ENCODE measurements around the gene DEF6. TPM values are rescaled to one million over a fixed set of nuclear protein-coding genes. Genes with fewer than 3 reads are reported as not detected.
A peak's percentile ranks its signal among the peaks of the same experiment; 100 is the strongest.

Gene DEF6
- total RNA-seq, 1 donor from 2014 or later = 2.2 TPM

GRCh38 chr6:35368038-35368887 lies 70.6 kb downstream of the DEF6 start:
- H3K27ac ChIP-seq (ENCODE audit: low read depth, low read length) = peak overlapping the region; percentile 61
- H3K27me3 Mint-ChIP-seq (ENCODE audit: low read depth, unreplicated experiment) = no peaks in the 10 kb centered on the region
- H2AFZ ChIP-seq (ENCODE audit: low read depth, low read length) = no peak overlapping the region
- DNase-seq (ENCODE audit: low read depth) (peak; percentile 85), FAIRE-seq (peak; percentile 5)
- peaks cover 41% of the 10 kb centered on the region for H3K4me1 ChIP-seq (ENCODE audit: insufficient read depth, low read length)
- no peaks in the 10 kb centered on the region for H3K27me3 ChIP-seq (ENCODE audit: insufficient read depth, low read length)
- peaks cover 64% of the 10 kb centered on the region for H3K79me2 ChIP-seq (ENCODE audit: insufficient read depth, low read length)
- no peaks in the 10 kb centered on the region for H3K9me3 ChIP-seq (ENCODE audit: insufficient read depth, low read depth, low read length)
- peaks cover 36% of the 10 kb centered on the region for H3K4me1 Mint-ChIP-seq (ENCODE audit: low read depth, unreplicated experiment)
- peak overlapping the region; percentile 12 for H3K4me2 ChIP-seq (ENCODE audit: low read length)
- peaks cover 3% of the 10 kb centered on the region for H3K36me3 ChIP-seq (ENCODE audit: insufficient read depth, low read length)
- no peak overlapping the region for H3K4me3 ChIP-seq (ENCODE audit: insufficient read depth, low read depth, low read length)
- no peak for TF ChIP-seq EZH2 (IDR thresholded peaks at IDR 0.05; ENCODE audit: insufficient read depth, low read length)
- TF ChIP-seq, protein P1, sequence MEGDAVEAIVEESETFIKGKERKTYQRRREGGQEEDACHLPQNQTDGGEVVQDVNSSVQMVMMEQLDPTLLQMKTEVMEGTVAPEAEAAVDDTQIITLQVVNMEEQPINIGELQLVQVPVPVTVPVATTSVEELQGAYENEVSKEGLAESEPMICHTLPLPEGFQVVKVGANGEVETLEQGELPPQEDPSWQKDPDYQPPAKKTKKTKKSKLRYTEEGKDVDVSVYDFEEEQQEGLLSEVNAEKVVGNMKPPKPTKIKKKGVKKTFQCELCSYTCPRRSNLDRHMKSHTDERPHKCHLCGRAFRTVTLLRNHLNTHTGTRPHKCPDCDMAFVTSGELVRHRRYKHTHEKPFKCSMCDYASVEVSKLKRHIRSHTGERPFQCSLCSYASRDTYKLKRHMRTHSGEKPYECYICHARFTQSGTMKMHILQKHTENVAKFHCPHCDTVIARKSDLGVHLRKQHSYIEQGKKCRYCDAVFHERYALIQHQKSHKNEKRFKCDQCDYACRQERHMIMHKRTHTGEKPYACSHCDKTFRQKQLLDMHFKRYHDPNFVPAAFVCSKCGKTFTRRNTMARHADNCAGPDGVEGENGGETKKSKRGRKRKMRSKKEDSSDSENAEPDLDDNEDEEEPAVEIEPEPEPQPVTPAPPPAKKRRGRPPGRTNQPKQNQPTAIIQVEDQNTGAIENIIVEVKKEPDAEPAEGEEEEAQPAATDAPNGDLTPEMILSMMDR (IDR thresholded peaks at IDR 0.05; ENCODE audit: insufficient read depth, low read depth, low read length) = no peak
- no peak overlapping the region for H3K4me3 Mint-ChIP-seq (ENCODE audit: unreplicated experiment)
- H3K27ac Mint-ChIP-seq (ENCODE audit: unreplicated experiment) = peak overlapping the region; percentile 45
- peaks cover 4% of the 10 kb centered on the region for H3K36me3 Mint-ChIP-seq (ENCODE audit: low read depth, unreplicated experiment)
- H3K9ac ChIP-seq (ENCODE audit: low read length) = no peak overlapping the region
- H4K20me1 ChIP-seq (ENCODE audit: insufficient read depth, low read length) = no peaks in the 10 kb centered on the region
- H3K9me3 Mint-ChIP-seq (ENCODE audit: unreplicated experiment) = peaks cover 1% of the 10 kb centered on the region

DNA sequence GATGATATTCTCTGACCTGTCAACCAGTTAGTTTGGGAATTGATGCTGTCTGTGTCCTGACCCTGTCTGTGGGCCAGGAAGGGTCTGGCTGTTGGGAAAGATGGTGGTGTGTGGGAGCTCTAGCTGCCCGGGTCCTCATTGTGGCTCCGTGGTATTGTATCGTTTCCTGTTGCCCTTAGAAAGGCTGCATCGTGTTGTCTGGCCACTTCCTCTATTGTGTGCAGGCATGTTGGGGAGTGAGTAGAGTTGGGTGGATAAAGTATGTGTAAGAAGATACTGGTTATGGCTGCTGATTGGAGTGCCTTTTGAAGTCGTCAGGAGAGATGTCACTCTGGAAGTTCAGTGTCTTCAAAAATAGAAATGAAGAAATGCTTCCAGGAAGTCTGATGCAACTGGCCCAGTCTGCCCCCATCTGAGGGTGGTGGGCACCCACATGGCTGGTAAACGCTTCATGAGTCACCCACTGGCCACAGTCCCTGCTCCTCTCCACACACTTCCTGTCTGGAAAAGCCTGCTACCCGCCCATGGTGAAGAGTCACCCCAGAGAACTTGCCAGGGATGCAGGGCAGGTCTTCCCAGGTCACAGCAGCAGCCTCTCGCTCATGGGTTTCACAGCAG lies 72.6 kb downstream of the DEF6 start:
- Mint-ChIP-seq H3K27me3 (ENCODE audit: low read depth, unreplicated experiment) (no peaks in the 10 kb centered on the region), H3K36me3 (ENCODE audit: low read depth, unreplicated experiment) (peaks cover 4% of the 10 kb centered on the region), H3K4me3 (ENCODE audit: unreplicated experiment) (peak overlapping the region; percentile 65), H3K4me1 (ENCODE audit: low read depth, unreplicated experiment) (peaks cover 36% of the 10 kb centered on the region), H3K9me3 (ENCODE audit: unreplicated experiment) (peaks cover 1% of the 10 kb centered on the region), H3K27ac (ENCODE audit: unreplicated experiment) (peak overlapping the region; percentile 92)
- DNase-seq (ENCODE audit: low read depth) (peak; percentile 96), FAIRE-seq (peak; percentile 59)
- Histone ChIP-seq H3K9ac (ENCODE audit: low read length) (peak overlapping the region; percentile 54), H3K27me3 (ENCODE audit: insufficient read depth, low read length) (no peaks in the 10 kb centered on the region), H3K79me2 (ENCODE audit: insufficient read depth, low read length) (peaks cover 62% of the 10 kb centered on the region), H3K4me3 (ENCODE audit: insufficient read depth, low read depth, low read length) (peak overlapping the region; percentile 13), H3K4me1 (ENCODE audit: insufficient read depth, low read length) (peaks cover 40% of the 10 kb centered on the region), H2AFZ (ENCODE audit: low read depth, low read length) (peak overlapping the region; percentile 6), H3K27ac (ENCODE audit: low read depth, low read length) (peak overlapping the region; percentile 83), H3K36me3 (ENCODE audit: insufficient read depth, low read length) (peaks cover 3% of the 10 kb centered on the region), H4K20me1 (ENCODE audit: insufficient read depth, low read length) (peaks cover 3% of the 10 kb centered on the region), H3K9me3 (ENCODE audit: insufficient read depth, low read depth, low read length) (no peaks in the 10 kb centered on the region), H3K4me2 (ENCODE audit: low read length) (peak overlapping the region; percentile 67)
- no peak for TF ChIP-seq EZH2 (IDR thresholded peaks at IDR 0.05; ENCODE audit: insufficient read depth, low read length)
- TF ChIP-seq, protein P1 (IDR thresholded peaks at IDR 0.05; ENCODE audit: insufficient read depth, low read depth, low read length) = no peak
